ENCODE data around the gene GTF3C1. TPM values are rescaled to one million over a fixed set of nuclear protein-coding genes. Genes with fewer than 3 reads are reported as not detected.

The GTF3C1 gene
- total RNA-seq (100 to 1,000 TPM in 1 of 5 donors, 10 to 100 TPM in 4; 44.3 to 227 (median 70.3) TPM), polyA plus RNA-seq (10 to 100 TPM; 22.3 to 65.3 (median 34.4) TPM)
- long read RNA-seq, donor 1, partial matches to known transcripts = 0 of 4 reads
- long read RNA-seq, donor 1, other reads (novel, unspliced or antisense) = 0 of 4 reads
- long read RNA-seq, donor 2, transcript GTF3C1-205 (1 exons, 2,798 nt) = major isoform, 6 of 6 reads
- long read RNA-seq, donor 2, partial matches to known transcripts = 0 of 6 reads
- long read RNA-seq, donor 2, other reads (novel, unspliced or antisense) = 0 of 6 reads
- long read RNA-seq, donor 3, transcript GTF3C1-205 (1 exons, 2,798 nt) = major isoform, 8 of 8 reads
- long read RNA-seq, donor 3, partial matches to known transcripts = 0 of 8 reads
- long read RNA-seq, donor 3, other reads (novel, unspliced or antisense) = 0 of 8 reads
- long read RNA-seq, donor 4 = 0 reads
- long read RNA-seq, donor 5, transcript GTF3C1-205 (1 exons, 2,798 nt) = major isoform, 9 of 10 reads
- long read RNA-seq, donor 5, partial matches to known transcripts = 0 of 10 reads
- long read RNA-seq, donor 5, other reads (novel, unspliced or antisense) = 0 of 10 reads
- long read RNA-seq, donor 6, full-length matches to known transcripts = 17 of 28 reads
- long read RNA-seq, donor 6, partial matches to known transcripts = 11 of 28 reads
- long read RNA-seq, donor 6, other reads (novel, unspliced or antisense) = 0 of 28 reads
- long read RNA-seq, donor 7, transcript GTF3C1-205 (1 exons, 2,798 nt) = major isoform, 11 of 11 reads
- long read RNA-seq, donor 7, partial matches to known transcripts = 0 of 11 reads
- long read RNA-seq, donor 7, other reads (novel, unspliced or antisense) = 0 of 11 reads
- long read RNA-seq, donor 8, full-length matches to known transcripts = 11 of 11 reads
- long read RNA-seq, donor 8, partial matches to known transcripts = 0 of 11 reads
- long read RNA-seq, donor 8, other reads (novel, unspliced or antisense) = 0 of 11 reads
- long read RNA-seq, donor 9, transcript GTF3C1-205 (1 exons, 2,798 nt) = major isoform, 13 of 19 reads
- long read RNA-seq, donor 9, partial matches to known transcripts = 6 of 19 reads
- long read RNA-seq, donor 9, other reads (novel, unspliced or antisense) = 0 of 19 reads
- long read RNA-seq, donor 10, partial matches to known transcripts = 0 of 3 reads
- long read RNA-seq, donor 10, other reads (novel, unspliced or antisense) = 0 of 3 reads

- Histone ChIP-seq H3K9me3 (no peaks in the 10 kb centered on the region), H3K36me3 (peaks cover 4 to 11% (median 11%) of the 10 kb centered on the region in 4 donors), H3K27ac (peak within 1 kb of the TSS; percentile 78 to 92 (median 84)), H3K4me3 (peak within 1 kb of the TSS; percentile 63 to 98 (median 90)), H3K27me3 (no peaks in the 10 kb centered on the region), H3K4me1 (peaks cover 23 to 41% (median 40%) of the 10 kb centered on the region in 4 donors)
- 0 to 2% (median 0%) methylated on average over 22 to 59 of the region's 59 CpGs for WGBS, 5 donors
- TF ChIP-seq CTCF (IDR thresholded peaks at IDR 0.05) (no peak), POLR2A (IDR thresholded peaks at IDR 0.05) (peak in 2 of 4 donors; percentile 9 to 68), POLR2AphosphoS5 (IDR thresholded peaks at IDR 0.05) (peak; percentile 84 to 93 (median 92)), EP300 (IDR thresholded peaks at IDR 0.05) (peak; percentile 45)
- intact Hi-C loops (cut with DNase I; ENCODE audit: low total_unique reads) = no loop called here
- peak; percentile 100 for DNase-seq
Observed at GRCh38 chr16:27549746-27550581, at the start of gene GTF3C1, which contains the start of gene KATNIP. Gene GTF3C1, minus strand, starts transcription at chr16:27549913. Its CDS starts 23 bp downstream, at chr16:27549890. Gene KATNIP, plus strand, starts transcription at chr16:27550144. Its CDS starts 27 bp downstream, at chr16:27550171.

GRCh38 chr16:27598931-27599565 is 49.3 kb upstream of the GTF3C1 start:
- Histone ChIP-seq H3K4me3 (no peak overlapping the region), H3K27ac (no peak overlapping the region), H3K4me1 (peaks cover 0 to 15% (median 5%) of the 10 kb centered on the region in 4 donors), H3K36me3 (peaks cover 0 to 13% (median 11%) of the 10 kb centered on the region in 4 donors), H3K9me3 (no peaks in the 10 kb centered on the region), H3K27me3 (no peaks in the 10 kb centered on the region)
- no peak for DNase-seq
- no peak for TF ChIP-seq POLR2A (IDR thresholded peaks at IDR 0.05)
- no peak for TF ChIP-seq POLR2AphosphoS5 (IDR thresholded peaks at IDR 0.05)
- no peak for TF ChIP-seq CTCF (IDR thresholded peaks at IDR 0.05)
- TF ChIP-seq EP300 (IDR thresholded peaks at IDR 0.05) = no peak
- WGBS, 5 donors = 81 to 91% (median 88%) methylated on average over 9 to 10 of the region's 10 CpGs
- intact Hi-C loops (cut with DNase I; ENCODE audit: low total_unique reads) = no loop called here

- intact Hi-C loops (cut with DNase I; ENCODE audit: low total_unique reads) = no loop called here
- Histone ChIP-seq H3K27me3 (no peaks in the 10 kb centered on the region), H3K4me3 (no peak overlapping the region), H3K9me3 (no peaks in the 10 kb centered on the region), H3K36me3 (peaks cover 0 to 13% (median 11%) of the 10 kb centered on the region in 4 donors), H3K27ac (no peak overlapping the region), H3K4me1 (peaks cover 0 to 15% (median 5%) of the 10 kb centered on the region in 4 donors)
- TF ChIP-seq CTCF (IDR thresholded peaks at IDR 0.05) (no peak), POLR2AphosphoS5 (IDR thresholded peaks at IDR 0.05) (no peak), POLR2A (IDR thresholded peaks at IDR 0.05) (no peak), EP300 (IDR thresholded peaks at IDR 0.05) (no peak)
- DNase-seq = no peak
- WGBS, 5 donors = 90 to 93% (median 91%) methylated on average over 6 of the region's 6 CpGs
Observed at GRCh38 chr16:27598220-27598619, 48.5 kb upstream of the GTF3C1 start.
